ENCODE measurements around the gene RAB9B. TPM values are rescaled to one million over a fixed set of nuclear protein-coding genes. Genes with fewer than 3 reads are reported as not detected.

The RAB9B gene, protein sequence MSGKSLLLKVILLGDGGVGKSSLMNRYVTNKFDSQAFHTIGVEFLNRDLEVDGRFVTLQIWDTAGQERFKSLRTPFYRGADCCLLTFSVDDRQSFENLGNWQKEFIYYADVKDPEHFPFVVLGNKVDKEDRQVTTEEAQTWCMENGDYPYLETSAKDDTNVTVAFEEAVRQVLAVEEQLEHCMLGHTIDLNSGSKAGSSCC
- total RNA-seq (2022; extraction: Qiagen RNA extraction) = 0.02 to 0.05 TPM (median 0.03 TPM) in 3 of 5 replicates, not detected in the others

DNA sequence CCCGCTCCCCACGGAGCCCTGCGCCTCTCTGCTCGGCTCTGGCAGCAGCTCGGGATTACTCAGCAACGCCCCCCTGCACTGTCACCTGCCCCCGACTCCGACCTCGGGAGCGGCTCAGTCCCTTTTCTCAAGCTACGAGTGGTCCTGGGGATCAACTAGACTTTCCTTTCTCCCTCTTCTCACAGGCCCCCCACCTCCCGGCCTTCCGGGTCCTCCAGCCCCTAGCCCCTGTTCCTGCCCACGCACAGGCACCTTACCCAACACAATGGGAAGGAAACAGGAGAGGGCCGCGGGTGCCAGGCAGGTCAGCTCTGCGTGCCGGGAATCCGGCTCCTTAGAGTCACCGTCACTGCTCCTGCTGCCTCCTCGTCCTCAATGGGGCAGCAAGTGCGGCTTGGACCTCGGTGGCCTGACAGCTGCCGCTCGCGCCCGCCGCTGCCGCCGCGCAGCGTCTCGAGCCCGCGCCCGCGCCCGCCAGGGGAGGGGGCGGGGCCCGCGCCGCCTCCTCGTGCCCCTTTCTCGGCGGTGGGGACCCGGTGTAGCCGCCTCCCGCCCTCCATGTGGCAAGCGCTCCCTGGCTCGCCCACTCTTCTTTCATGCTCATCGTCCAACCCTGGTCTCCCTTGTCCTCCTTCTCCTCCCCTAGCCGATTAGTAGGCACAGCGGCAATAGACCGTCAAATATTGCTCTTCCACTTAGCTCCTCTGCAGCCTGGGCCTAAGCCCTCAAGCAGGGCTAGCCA is at the start of gene RAB9B:
RAB9B (minus strand) TSS at position 455 of the 742 bp plus-strand sequence. CDS start 6,473 bp downstream, outside the sequence.

DNA sequence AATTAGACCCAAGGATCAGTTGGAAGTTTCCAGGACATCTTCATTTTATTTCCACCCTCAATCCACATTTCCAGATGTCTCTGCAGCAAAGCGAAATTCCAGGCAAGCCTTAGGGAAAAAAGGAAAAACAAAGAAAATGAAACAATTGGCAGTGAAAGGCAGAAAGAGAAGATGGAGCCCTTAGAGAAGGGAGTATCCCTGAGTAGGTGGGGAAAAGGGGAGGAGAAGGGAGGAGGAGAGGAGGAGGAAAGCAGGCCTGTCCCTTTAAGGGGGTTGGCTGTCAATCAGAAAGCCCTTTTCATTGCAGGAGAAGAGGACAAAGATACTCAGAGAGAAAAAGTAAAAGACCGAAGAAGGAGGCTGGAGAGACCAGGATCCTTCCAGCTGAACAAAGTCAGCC is 55.5 kb downstream of the RAB9B start, which contains the start of gene PLP1:
PLP1 (plus strand) TSS at position 295 of the 400 bp plus-strand sequence. CDS start 156 bp downstream, outside the sequence.

Other genes starting within 250 kb of the RAB9B start
- 106 to 162 TPM (median 113 TPM) in 5 replicates for gene TCEAL4, start 246.7 kb downstream of the RAB9B start, total RNA-seq (2022; extraction: Qiagen RNA extraction)
- gene TCEAL3, start 224.3 kb downstream of the RAB9B start, total RNA-seq (2022; extraction: Qiagen RNA extraction) = 14.8 to 21.2 TPM (median 16.8 TPM) in 5 replicates
- 33.1 to 49.6 TPM (median 38.9 TPM) in 5 replicates for gene TCEAL1, start 203.3 kb downstream of the RAB9B start, total RNA-seq (2022; extraction: Qiagen RNA extraction)
- gene MORF4L2, start 145.6 kb downstream of the RAB9B start, total RNA-seq (2022; extraction: Qiagen RNA extraction) = 401 to 1,224 TPM (median 462 TPM) in 5 replicates
- gene TMEM31, start 121.3 kb downstream of the RAB9B start, total RNA-seq (2022; extraction: Qiagen RNA extraction) = not detected in 5 replicates
- gene PLP1, start 55.4 kb downstream of the RAB9B start, total RNA-seq (2022; extraction: Qiagen RNA extraction) = not detected in 5 replicates
- 5.0 to 6.3 TPM (median 5.8 TPM) in 5 replicates for gene TMSB15B, start 130.4 kb upstream of the RAB9B start, total RNA-seq (2022; extraction: Qiagen RNA extraction)
- gene H2BW1, start 181.5 kb upstream of the RAB9B start, total RNA-seq (2022; extraction: Qiagen RNA extraction) = not detected in 5 replicates
- gene H2BW2, start 207.7 kb upstream of the RAB9B start, total RNA-seq (2022; extraction: Qiagen RNA extraction) = not detected in 5 replicates
- 0.09 to 0.28 TPM (median 0.15 TPM) in 5 replicates for gene TMSB15C, start 244.0 kb upstream of the RAB9B start, total RNA-seq (2022; extraction: Qiagen RNA extraction)

Measured in A549 treated with CORT108297 at 1 μM for 4 hours (cell line).